Pulmonary artery endothelial cell (primary cell): ENCODE measurements around the gene CENPX. TPM values are rescaled to one million over a fixed set of nuclear protein-coding genes. Genes with fewer than 3 reads are reported as not detected.

Source experiments
- DNase-seq: peaks from one replicate; pipeline ENCODE4 v3.0.0-alpha.2; 2011; ENCODE audit warnings: low read depth, low spot score
- total RNA-seq: library from RNA; depleted of rRNA; stranded (reverse); fragments of >200 nt; gene quantifications from 2 replicates; pipeline ENCODE4 v1.2.3, GENCODE V29; 2014

The CENPX gene
- total RNA-seq, 1 donor from 2014 or later = 40.9 TPM

GRCh38 chr17:82012261-82012639 is 10.4 kb downstream of the CENPX start:
- DNase-seq = no peak

- DNase-seq = no peak
These were observed 11.0 kb downstream of the CENPX start for GRCh38 chr17:82011617-82012187.

GRCh38 chr17:82010575-82011525 is 11.8 kb downstream of the CENPX start:
- DNase-seq = no peak

GRCh38 chr17:82009413-82009812 is 13.3 kb downstream of the CENPX start:
- DNase-seq = no peak

GRCh38 chr17:82008941-82009405 is 13.7 kb downstream of the CENPX start:
- no peak for DNase-seq

- no peak for DNase-seq
These were observed 14.3 kb downstream of the CENPX start for GRCh38 chr17:82008258-82008940.

GRCh38 chr17:82007495-82008257 is 15.0 kb downstream of the CENPX start:
- no peak for DNase-seq

GRCh38 chr17:82007228-82007494 is 15.5 kb downstream of the CENPX start:
- DNase-seq = no peak

- no peak for DNase-seq
These were observed 16.0 kb downstream of the CENPX start for GRCh38 chr17:82006468-82007227.

- DNase-seq = no peak
These were observed 16.9 kb downstream of the CENPX start for GRCh38 chr17:82005701-82006348.

GRCh38 chr17:82004517-82005455 is 17.9 kb downstream of the CENPX start:
- DNase-seq = no peak

GRCh38 chr17:82003411-82004381 is 19.0 kb downstream of the CENPX start:
- DNase-seq = peak; percentile 77

GRCh38 chr17:82001571-82002056 is 21.1 kb downstream of the CENPX start:
- DNase-seq = no peak

GRCh38 chr17:82000803-82001570 is 21.7 kb downstream of the CENPX start:
- DNase-seq = no peak

GRCh38 chr17:81999976-82000802 is 22.5 kb downstream of the CENPX start:
- DNase-seq = no peak

- DNase-seq = no peak
These were observed 23.1 kb downstream of the CENPX start for GRCh38 chr17:81999587-81999975.
